Upper lobe of left lung (tissue), 6 donors: Measurements from ENCODE around the gene P4HA1. TPM values are rescaled to one million over a fixed set of nuclear protein-coding genes. Genes with fewer than 3 reads are reported as not detected.

Experiments used
- ATAC-seq, 2 donors: fragments of 200-7000 bp; cut with Tn5 transposase; one replicate each; pipeline ENCODE4 v1.9.1; 2022; ENCODE audit warnings: mild to moderate bottlenecking in 2 of 2, moderate library complexity in 2 of 2; ENCODE audit not compliant: low FRiP score in 2 of 2
- DNase-seq, 2 donors: peaks; one replicate each; pipeline ENCODE4 v3.0.0-alpha.2; 2019 to 2020
- H3K27ac ChIP-seq, 4 donors: fragments of 200-600 bp; sonication (generic); one replicate each; pipeline ENCODE4 v1.5.1; 2016 to 2019
- H3K27me3 ChIP-seq, 4 donors: fragments of 200-600 bp; sonication (generic); one replicate each; pipeline ENCODE4 v1.5.1; 2017 to 2019
- H3K36me3 ChIP-seq, 4 donors: fragments of 200-600 bp; sonication (generic); one replicate each; pipeline ENCODE4 v1.5.1; 2016 to 2019
- H3K4me1 ChIP-seq, 4 donors: fragments of 200-600 bp; sonication (generic); one replicate each; pipeline ENCODE4 v1.5.1; 2018 to 2019
- H3K4me3 ChIP-seq, 4 donors: fragments of 200-600 bp; sonication (generic); one replicate each; pipeline ENCODE4 v1.5.1; 2017 to 2019; ENCODE audit warnings: mild to moderate bottlenecking in 2 of 4, moderate library complexity in 1 of 4
- H3K9me3 ChIP-seq, 4 donors: fragments of 200-600 bp; sonication (generic); one replicate each; pipeline ENCODE4 v1.5.1; 2018 to 2019
- CTCF ChIP-seq, 6 experiments: fragments of 450-650 bp in 4 of 6; fragments of 200-600 bp in 2 of 6; sonication (generic) in 2 of 6; IDR thresholded peaks; one replicate each; pipeline ENCODE4 v1.5.1; 2016 to 2019; ENCODE audit warnings: antibody characterized with exemption in 6 of 6
- EP300 ChIP-seq, 4 donors: sonication (generic); formaldehyde crosslinking; IDR thresholded peaks; one replicate each; pipeline ENCODE4 v1.5.1; 2017; ENCODE audit warnings: antibody characterized with exemption in 4 of 4, control low read depth in 2 of 4
- POLR2A ChIP-seq, 4 donors: fragments of 450-650 bp; IDR thresholded peaks; one replicate each; pipeline ENCODE4 v1.5.1; 2016 to 2017; ENCODE audit warnings: antibody characterized with exemption in 4 of 4, mild to moderate bottlenecking in 2 of 4
- POLR2AphosphoS5 ChIP-seq, 2 donors: sonication (generic); formaldehyde crosslinking; IDR thresholded peaks; one replicate each; pipeline ENCODE4 v1.5.1; 2017; ENCODE audit warnings: antibody characterized with exemption in 2 of 2
- WGBS, 2 donors: methylation state at CpG; one replicate each; pipeline ENCODE4 v1.1.5; 2017 to 2018; 5-methylcytosine and 5-hydroxymethylcytosine counted together
- total RNA-seq, 6 donors: library from RNA; depleted of rRNA in 4 of 6; stranded (reverse); fragments of >200 nt in 4 of 6; gene quantifications; one replicate each; pipeline versions ENCODE4 v1.1.0 to v1.2.1, GENCODE V29; 2016 to 2021
- donor health status: DM: no; HTN: no; CAD: no; lungs with moderate emphysema.
- donor health status: DM: no; HTN: yes; CAD: no; lungs with severe emphysema.

Gene P4HA1
- total RNA-seq, 6 donors from 2014 or later = 13.4 to 50.0 (median 29.5) TPM

- DNase-seq (no peak), ATAC-seq (no peak)
- TF ChIP-seq POLR2A (IDR thresholded peaks at IDR 0.05) (no peak), EP300 (IDR thresholded peaks at IDR 0.05) (no peak), POLR2AphosphoS5 (IDR thresholded peaks at IDR 0.05) (no peak), CTCF (IDR thresholded peaks at IDR 0.05) (no peak)
- H3K36me3 ChIP-seq = peaks cover 0 to 23% (median 9%) of the 10 kb centered on the region in 4 donors
- H3K4me1 ChIP-seq = peaks cover 0 to 20% (median 10%) of the 10 kb centered on the region in 4 donors
- WGBS, 2 donors = 88 to 94% methylated on average over 1 of the region's 1 CpG
- no peaks in the 10 kb centered on the region for H3K27me3 ChIP-seq
- no peak overlapping the region for H3K4me3 ChIP-seq
- no peaks in the 10 kb centered on the region for H3K9me3 ChIP-seq
- H3K27ac ChIP-seq = no peak overlapping the region
Observed at GRCh38 chr10:73021050-73021449, 75.6 kb downstream of the P4HA1 start.

GRCh38 chr10:73019100-73019499 lies 77.6 kb downstream of the P4HA1 start:
- H3K27ac ChIP-seq = no peak overlapping the region
- ATAC-seq = no peak
- no peaks in the 10 kb centered on the region for H3K27me3 ChIP-seq
- peaks cover 4 to 31% (median 13%) of the 10 kb centered on the region in 4 donors for H3K36me3 ChIP-seq
- DNase-seq = no peak
- no peak for TF ChIP-seq CTCF (IDR thresholded peaks at IDR 0.05)
- TF ChIP-seq POLR2A (IDR thresholded peaks at IDR 0.05) = no peak
- no peak for TF ChIP-seq EP300 (IDR thresholded peaks at IDR 0.05)
- no peak for TF ChIP-seq POLR2AphosphoS5 (IDR thresholded peaks at IDR 0.05)
- 82 to 90% methylated on average over 1 of the region's 1 CpG for WGBS, 2 donors
- H3K4me1 ChIP-seq = peaks cover 0 to 20% (median 10%) of the 10 kb centered on the region in 4 donors
- H3K4me3 ChIP-seq = no peak overlapping the region
- no peaks in the 10 kb centered on the region for H3K9me3 ChIP-seq

DNA sequence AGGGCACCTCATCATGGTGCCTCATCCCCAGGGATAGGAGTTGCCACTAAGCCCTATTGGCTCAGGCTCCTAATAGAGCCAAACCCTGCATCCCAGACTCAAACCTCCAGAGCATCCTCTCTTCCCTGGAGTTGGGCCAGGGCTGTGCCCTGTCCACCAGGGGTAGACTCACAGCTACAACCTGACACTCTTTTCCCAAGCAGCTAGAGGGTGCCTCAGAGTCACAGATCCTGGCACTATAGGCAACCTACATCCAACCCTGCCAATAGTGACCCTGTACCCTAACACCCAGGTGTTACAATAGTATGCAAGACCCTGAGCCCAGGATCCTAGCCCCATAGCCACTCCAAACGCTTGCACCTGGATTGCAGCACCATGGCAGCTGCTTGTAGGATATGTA lies 78.0 kb downstream of the P4HA1 start:
- no peak for DNase-seq
- ATAC-seq = no peak
- no peak overlapping the region for H3K27ac ChIP-seq
- H3K4me3 ChIP-seq = no peak overlapping the region
- WGBS, 2 donors = 100% methylated on average over 1 of the region's 1 CpG; no CpG with 5 or more reads in 1 of the 2 donors
- no peak for TF ChIP-seq POLR2AphosphoS5 (IDR thresholded peaks at IDR 0.05)
- no peaks in the 10 kb centered on the region for H3K9me3 ChIP-seq
- H3K27me3 ChIP-seq = no peaks in the 10 kb centered on the region
- peaks cover 0 to 20% (median 10%) of the 10 kb centered on the region in 4 donors for H3K4me1 ChIP-seq
- peaks cover 4 to 34% (median 14%) of the 10 kb centered on the region in 4 donors for H3K36me3 ChIP-seq

DNA sequence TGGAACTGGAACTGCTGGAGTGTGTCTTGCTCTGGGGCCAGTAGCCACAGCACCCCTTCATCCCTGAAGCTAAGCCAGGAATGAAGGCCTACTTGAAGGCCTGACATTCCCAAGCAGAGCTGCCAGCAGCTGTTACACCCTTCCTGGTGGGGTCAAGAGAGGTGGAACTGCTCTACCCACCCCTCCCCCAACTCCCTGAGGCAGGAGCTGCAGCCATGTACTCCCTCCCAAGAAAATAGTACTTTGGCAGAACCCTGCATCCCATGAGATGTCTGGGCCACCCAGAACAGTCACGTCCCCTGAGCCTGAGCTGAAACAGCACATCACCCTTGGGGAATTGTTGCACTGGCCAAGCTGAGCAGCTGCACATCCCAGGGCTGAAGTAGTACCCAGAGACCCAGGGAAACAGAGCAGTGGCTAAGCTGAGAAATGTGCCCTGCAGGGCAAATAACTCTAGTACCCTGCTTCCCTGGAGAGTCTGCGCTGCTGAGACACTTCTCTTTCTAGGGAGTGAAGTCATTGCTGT lies 78.6 kb downstream of the P4HA1 start:
- DNase-seq (peak in 1 of 2 donors; percentile 70), ATAC-seq (peak; percentile 29 to 59)
- H3K9me3 ChIP-seq = no peaks in the 10 kb centered on the region
- TF ChIP-seq CTCF (IDR thresholded peaks at IDR 0.05) (no peak), POLR2A (IDR thresholded peaks at IDR 0.05) (no peak), POLR2AphosphoS5 (IDR thresholded peaks at IDR 0.05) (no peak), EP300 (IDR thresholded peaks at IDR 0.05) (no peak)
- no peak overlapping the region for H3K27ac ChIP-seq
- H3K4me3 ChIP-seq = no peak overlapping the region
- no peaks in the 10 kb centered on the region for H3K27me3 ChIP-seq
- H3K4me1 ChIP-seq = peaks cover 0 to 20% (median 10%) of the 10 kb centered on the region in 4 donors
- H3K36me3 ChIP-seq = peaks cover 4 to 39% (median 17%) of the 10 kb centered on the region in 4 donors
- WGBS, 2 donors = 72 to 100% methylated on average over 1 to 2 of the region's 2 CpGs

GRCh38 chr10:73015779-73016178 lies 80.9 kb downstream of the P4HA1 start:
- no peaks in the 10 kb centered on the region for H3K27me3 ChIP-seq
- WGBS, 2 donors = 99 to 100% methylated on average over 2 of the region's 2 CpGs
- H3K36me3 ChIP-seq = peaks cover 4 to 49% (median 18%) of the 10 kb centered on the region in 4 donors
- H3K4me3 ChIP-seq = no peak overlapping the region
- no peaks in the 10 kb centered on the region for H3K9me3 ChIP-seq
- H3K4me1 ChIP-seq = peaks cover 0 to 20% (median 10%) of the 10 kb centered on the region in 4 donors
- ATAC-seq = no peak
- H3K27ac ChIP-seq = peak overlapping the region in 1 of 4 donors; percentile 22
- DNase-seq = no peak
- TF ChIP-seq POLR2AphosphoS5 (IDR thresholded peaks at IDR 0.05) = no peak
- TF ChIP-seq EP300 (IDR thresholded peaks at IDR 0.05) = no peak
- no peak for TF ChIP-seq POLR2A (IDR thresholded peaks at IDR 0.05)
- TF ChIP-seq CTCF (IDR thresholded peaks at IDR 0.05) = no peak
